ENCODE results near the gene KCTD14. TPM values are rescaled to one million over a fixed set of nuclear protein-coding genes. Genes with fewer than 3 reads are reported as not detected.
"Not testable (repeated sequence)": the region's sequence is repeated elsewhere in the genome, so short reads cannot be mapped to it uniquely, and the experiment has no call there.

KCTD14 gene
- total RNA-seq, 4 donors from 2014 or later: 3.3 to 7.1 (median 5.9) TPM

DNA sequence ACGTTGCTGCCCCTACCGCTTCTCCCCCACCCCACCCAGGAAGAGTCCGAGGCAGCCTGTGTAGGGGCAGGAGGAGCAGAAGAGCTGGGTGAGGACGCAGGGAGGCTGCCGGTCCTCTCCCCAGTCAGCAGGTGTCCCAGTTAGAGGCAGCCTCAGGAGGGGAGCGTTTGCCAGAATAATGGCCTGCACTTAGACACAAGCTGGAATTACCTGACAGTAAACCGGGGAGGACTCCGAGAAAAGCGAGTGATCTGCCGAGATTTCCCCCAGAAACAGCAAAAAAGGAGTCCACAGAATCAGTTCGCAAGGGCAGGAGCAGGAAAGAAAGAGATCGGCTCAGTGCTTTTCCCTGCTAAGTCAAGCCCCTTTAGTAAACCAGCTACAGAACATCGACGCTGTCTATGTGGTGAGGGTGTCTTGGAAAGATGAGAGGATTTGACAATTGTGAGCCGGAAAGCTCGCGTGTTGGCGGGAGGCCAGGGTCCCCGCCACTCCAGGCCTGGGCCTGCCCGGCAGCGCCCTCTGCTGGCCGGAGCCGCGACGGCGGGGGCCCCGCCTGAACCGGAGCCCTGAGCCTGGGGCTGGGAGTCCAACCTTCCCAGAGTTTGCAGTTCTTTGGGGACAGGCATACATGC is 22.9 kb upstream of the KCTD14 start:
- Histone ChIP-seq H3K27ac (peak overlapping the region; percentile 31 to 79 (median 42)), H3K27me3 (no peaks in the 10 kb centered on the region), H3K36me3 (no peaks in the 10 kb centered on the region), H3K4me1 (peaks cover 0 to 12% (median 0%) of the 10 kb centered on the region in 4 donors), H3K9me3 (no peaks in the 10 kb centered on the region), H3K4me3 (peak overlapping the region; percentile 25 to 58 (median 42))
- DNase-seq: peak; percentile 54 to 90 (median 89)
- TF ChIP-seq, protein P1, sequence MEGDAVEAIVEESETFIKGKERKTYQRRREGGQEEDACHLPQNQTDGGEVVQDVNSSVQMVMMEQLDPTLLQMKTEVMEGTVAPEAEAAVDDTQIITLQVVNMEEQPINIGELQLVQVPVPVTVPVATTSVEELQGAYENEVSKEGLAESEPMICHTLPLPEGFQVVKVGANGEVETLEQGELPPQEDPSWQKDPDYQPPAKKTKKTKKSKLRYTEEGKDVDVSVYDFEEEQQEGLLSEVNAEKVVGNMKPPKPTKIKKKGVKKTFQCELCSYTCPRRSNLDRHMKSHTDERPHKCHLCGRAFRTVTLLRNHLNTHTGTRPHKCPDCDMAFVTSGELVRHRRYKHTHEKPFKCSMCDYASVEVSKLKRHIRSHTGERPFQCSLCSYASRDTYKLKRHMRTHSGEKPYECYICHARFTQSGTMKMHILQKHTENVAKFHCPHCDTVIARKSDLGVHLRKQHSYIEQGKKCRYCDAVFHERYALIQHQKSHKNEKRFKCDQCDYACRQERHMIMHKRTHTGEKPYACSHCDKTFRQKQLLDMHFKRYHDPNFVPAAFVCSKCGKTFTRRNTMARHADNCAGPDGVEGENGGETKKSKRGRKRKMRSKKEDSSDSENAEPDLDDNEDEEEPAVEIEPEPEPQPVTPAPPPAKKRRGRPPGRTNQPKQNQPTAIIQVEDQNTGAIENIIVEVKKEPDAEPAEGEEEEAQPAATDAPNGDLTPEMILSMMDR (IDR thresholded peaks at IDR 0.05): peak; percentile 72 to 99 (median 96)
- TF ChIP-seq POLR2A (IDR thresholded peaks at IDR 0.05): peak in 1 of 2 donors; percentile 17

DNA sequence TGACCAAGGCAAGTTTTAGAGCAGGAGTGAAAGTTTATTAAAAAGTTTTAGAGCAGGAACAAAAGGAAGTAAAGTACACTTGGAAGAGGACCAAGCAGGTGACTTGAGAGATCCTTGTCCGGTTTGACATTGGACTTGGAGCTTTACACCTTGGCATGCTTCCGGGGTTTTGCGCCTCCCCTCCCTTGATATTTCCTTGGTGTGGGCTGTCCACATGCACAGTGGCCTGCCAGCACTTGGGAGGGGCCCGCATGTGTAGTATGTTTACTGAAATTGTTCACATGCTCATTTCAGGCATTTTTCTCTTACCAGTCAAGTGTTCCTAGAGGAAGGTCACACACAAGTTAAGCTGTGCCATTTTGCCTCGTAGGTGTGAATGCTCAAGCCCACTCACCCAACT is 21.6 kb upstream of the KCTD14 start:
- Histone ChIP-seq H3K27ac (peak overlapping the region in 3 of 4 donors; percentile 24 to 72 (median 32)), H3K9me3 (no peaks in the 10 kb centered on the region), H3K27me3 (no peaks in the 10 kb centered on the region), H3K36me3 (no peaks in the 10 kb centered on the region), H3K4me3 (no peak overlapping the region), H3K4me1 (peaks cover 0 to 23% (median 4%) of the 10 kb centered on the region in 4 donors)
- DNase-seq: peak in 2 of 3 donors; percentile 77 to 81
- TF ChIP-seq POLR2A (IDR thresholded peaks at IDR 0.05): no peak
- TF ChIP-seq, protein P1 (IDR thresholded peaks at IDR 0.05): no peak

DNA sequence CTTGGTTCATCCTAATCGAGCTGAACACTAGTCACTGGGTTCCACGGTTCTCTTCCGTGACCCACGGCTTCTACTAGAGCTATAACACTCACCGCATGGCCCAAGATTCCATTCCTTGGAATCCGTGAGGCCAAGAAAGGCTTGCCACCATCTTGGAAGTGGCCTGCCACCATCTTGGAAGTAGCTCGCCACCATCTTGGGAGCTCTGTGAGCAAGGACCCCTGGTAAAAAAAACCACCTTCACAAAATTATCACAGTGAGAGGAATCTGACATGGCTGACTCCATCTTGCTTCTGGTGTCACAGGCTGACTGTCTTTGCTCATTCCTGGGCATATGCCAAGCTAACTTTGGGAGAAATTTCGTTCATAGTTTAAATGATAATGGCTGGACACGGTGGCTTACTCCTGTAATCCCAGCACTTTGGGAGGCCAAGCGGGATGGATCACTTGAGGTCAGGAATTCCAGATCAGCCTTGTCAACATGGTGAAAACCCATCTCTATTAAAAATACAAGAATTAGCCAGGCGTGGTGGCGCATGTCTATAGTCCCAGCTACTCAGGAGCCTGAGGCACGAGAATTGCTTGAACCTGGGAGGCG is 18.9 kb upstream of the KCTD14 start:
- H3K4me1 ChIP-seq: peaks cover 0 to 30% (median 5%) of the 10 kb centered on the region in 4 donors
- DNase-seq: no peak

DNA sequence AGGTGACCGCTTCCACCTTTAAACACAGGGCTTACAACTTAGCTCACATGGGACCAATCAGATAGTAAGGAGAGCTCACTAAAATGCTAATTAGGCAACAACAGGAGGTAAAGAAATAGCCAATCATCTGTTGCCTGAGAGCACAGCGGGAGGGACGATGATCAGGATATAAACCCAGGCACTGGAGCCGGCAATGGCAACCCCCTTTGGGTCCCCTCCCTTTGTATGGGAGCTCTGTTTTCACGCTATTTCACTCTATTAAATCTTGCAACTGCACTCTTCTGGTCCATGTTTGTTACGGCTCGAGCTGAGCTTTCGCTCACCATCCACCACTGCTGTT is 18.3 kb upstream of the KCTD14 start:
- H3K27me3 ChIP-seq, DNase-seq, H3K36me3 ChIP-seq, H3K27ac ChIP-seq, H3K4me3 ChIP-seq, H3K9me3 ChIP-seq: not testable (repeated sequence)
- H3K4me1 ChIP-seq: peaks cover 0 to 28% (median 5%) of the 10 kb centered on the region in 4 donors

More for the DNA sequence above, 18.9 kb upstream of the KCTD14 start:
- Histone ChIP-seq H3K27ac (no peak overlapping the region), H3K27me3 (no peaks in the 10 kb centered on the region), H3K9me3 (no peaks in the 10 kb centered on the region), H3K36me3 (no peaks in the 10 kb centered on the region), H3K4me3 (no peak overlapping the region)
- TF ChIP-seq, protein P1 (IDR thresholded peaks at IDR 0.05): no peak
- TF ChIP-seq POLR2A (IDR thresholded peaks at IDR 0.05): no peak

DNA sequence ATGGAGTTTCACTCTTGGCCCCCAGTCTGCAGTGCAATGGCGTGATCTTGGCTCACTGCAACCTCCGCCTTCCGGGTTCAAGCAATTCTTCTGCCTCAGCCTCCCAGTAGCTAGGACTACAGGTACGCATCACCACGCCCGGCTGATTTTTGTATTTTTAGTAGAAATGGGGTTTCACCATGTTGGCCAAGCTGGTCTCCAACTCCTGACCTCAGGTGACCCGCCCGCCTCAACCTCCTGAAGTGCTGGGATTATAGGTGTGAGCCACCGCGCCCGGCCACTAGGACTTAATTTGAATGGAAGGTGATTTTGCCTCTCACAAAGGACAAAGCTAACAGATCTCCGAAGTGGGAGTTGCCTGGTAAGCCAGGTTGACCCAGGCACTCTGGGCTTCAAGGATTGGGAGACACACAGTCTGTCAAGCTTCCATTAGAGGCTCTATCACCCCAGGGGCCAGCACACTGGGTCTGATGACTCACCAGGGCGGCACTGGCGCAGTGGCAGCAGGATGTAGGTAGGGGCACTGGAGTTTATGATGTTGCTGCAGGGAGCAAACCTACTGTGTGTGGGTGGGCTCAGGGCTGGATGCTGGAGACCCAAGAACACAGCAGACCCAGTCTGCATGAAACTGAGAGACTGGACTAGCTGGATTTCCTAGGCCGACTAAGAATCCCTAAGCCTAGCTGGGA is 17.8 kb upstream of the KCTD14 start:
- DNase-seq: no peak
- Histone ChIP-seq H3K4me1 (peaks cover 0 to 23% (median 5%) of the 10 kb centered on the region in 4 donors), H3K9me3 (no peaks in the 10 kb centered on the region), H3K36me3 (no peaks in the 10 kb centered on the region), H3K4me3 (no peak overlapping the region), H3K27me3 (no peaks in the 10 kb centered on the region), H3K27ac (no peak overlapping the region)
- no peak for TF ChIP-seq POLR2A (IDR thresholded peaks at IDR 0.05)
- TF ChIP-seq, protein P1 (IDR thresholded peaks at IDR 0.05): no peak
